D341Med (cell line): ENCODE data around the gene ITPRIP.

Experiments
- DNase-seq: peaks from one replicate; pipeline ENCODE4 v3.0.0; 2012; ENCODE audit warnings: low spot score

Gene ITPRIP

DNA sequence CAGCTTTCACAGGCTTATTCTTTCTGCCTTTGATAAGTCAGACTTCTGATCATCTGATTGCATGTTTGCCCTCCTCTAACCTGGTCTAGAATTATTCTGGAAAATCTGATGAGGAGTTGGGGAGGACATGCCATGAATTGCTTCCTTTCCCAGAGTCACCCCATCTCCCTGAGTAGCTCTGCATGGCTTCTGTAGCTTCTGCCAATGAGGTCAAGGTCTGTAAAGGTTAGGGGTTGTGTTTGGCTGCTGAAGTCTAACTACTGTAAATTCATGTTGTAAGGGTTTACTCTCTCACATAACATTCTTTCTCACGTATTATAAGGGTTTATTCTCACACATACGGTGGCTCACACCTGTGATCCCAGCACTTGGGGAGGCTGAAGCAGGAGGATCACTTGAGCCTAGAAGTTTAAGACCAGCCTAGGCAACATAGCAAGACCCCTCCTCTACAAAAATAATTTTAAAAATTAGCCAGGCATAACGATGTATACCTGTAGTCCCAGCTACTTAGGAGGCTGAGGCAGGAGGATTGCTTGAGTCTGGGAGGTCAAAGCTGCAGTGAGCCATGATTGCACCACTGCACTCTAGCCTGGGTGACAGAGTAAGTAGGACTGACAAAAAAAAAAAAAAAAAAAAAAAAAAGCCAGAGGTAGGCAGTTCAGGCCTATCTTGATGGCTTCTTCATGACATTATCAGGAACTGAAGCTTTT lies 58.6 kb downstream of the ITPRIP start:
- no peak for DNase-seq

DNA sequence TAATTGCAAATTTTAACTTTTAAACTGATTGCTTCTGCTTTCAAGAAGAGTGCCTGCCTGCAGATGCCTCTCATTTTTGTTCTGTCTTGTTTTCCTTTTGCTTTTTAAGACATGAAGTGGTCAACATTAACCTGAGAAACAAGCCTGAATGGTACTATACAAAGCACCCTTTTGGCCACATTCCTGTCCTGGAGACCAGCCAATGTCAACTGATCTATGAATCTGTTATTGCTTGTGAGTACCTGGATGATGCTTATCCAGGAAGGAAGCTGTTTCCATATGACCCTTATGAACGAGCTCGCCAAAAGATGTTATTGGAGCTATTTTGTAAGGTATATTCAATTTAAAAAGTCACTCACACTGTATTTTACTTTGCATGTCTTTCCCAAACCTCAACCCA lies 60.5 kb downstream of the ITPRIP start:
- DNase-seq: no peak

DNA sequence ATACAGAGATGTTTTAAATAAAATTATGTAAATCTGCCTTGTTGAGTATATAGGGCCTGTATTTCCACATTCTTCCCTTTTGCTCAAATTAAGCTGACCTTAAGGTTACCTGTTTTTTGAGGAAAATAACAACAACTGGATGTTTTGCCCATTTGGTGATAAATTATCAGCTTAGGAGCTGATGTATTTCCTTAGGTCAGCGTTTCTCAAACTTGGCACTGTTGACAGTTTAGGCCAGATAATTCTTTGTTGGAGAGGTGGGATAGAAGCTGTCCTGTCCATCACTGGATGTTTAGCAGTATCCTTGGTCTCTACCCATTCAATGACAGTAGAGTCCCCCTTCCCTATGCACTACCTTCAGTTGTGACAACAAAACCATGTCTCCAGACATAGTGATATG lies 62.1 kb downstream of the ITPRIP start:
- no peak for DNase-seq

DNA sequence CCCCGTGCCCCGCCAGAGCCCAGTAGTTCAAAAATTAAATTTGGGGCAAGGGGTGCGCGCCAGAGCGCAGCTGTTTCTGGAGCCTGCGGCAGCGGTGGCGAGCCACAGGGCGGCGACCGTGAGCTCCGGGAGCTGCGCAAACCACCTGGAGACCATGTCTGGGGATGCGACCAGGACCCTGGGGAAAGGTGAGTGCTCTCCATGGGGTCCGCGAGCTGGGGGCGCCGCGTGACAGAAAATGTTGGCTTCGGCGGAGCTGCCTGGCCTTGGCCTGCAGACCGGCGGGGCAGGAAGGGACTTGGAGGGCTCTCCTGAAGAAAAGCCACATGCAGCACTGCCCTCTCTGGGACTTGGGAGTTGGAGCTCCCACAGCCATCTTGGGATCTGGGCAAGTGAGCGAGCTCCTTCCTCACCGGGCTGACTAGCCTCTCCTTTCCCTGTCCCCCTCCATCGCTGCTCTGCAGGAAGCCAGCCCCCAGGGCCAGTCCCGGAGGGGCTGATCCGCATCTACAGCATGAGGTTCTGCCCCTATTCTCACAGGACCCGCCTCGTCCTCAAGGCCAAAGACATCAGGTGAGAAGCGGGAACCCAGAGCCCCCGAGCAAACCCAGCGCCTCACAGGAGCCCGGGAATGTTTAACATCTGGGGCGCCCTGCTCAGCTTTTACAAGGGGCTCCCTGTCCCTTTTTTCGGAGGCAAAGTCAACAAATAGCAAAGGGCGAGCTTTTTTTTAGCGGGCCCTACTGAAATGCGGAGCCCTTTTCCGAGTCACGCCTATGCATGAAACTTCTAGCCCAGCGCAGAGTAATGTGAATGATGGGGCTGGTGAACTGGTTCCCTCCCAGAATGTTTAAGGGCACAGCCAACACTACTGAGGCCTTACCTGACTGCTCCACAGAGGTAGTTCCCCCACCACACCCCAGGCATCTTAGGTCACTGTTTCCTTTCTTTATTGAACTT lies 63.2 kb downstream of the ITPRIP start:
- no peak for DNase-seq

DNA sequence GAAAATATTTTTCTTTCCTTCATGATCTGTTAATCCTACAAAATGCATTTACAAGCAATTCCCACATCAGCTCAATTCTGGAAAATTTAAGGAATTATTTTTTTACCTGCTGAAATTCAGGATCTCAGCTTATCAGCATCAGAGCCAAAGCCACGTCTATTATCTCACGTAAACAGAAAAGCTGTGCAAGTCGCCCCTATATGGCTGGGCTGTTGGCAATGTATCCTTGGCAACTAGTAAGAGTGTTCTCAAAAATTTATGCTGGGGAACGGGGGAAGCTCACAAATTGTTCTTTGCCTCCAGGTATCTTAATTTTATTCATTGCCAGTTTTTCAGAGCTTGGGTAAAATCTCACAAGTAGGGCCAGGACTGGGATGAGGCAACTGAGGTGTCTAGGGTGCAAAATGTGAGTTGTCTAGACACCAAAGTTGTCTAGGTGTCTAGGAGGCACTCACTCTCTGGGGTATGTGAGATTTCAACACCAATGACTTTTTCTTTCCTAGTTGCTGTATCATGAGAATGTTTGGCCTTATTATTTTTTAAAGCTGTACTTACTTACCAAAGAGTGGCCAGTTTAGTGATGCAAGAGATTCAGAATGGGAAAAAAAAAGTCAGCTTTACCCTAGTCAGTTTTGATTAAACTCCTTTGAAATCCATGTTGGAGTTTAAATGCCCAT lies 64.2 kb downstream of the ITPRIP start:
- no peak for DNase-seq

DNA sequence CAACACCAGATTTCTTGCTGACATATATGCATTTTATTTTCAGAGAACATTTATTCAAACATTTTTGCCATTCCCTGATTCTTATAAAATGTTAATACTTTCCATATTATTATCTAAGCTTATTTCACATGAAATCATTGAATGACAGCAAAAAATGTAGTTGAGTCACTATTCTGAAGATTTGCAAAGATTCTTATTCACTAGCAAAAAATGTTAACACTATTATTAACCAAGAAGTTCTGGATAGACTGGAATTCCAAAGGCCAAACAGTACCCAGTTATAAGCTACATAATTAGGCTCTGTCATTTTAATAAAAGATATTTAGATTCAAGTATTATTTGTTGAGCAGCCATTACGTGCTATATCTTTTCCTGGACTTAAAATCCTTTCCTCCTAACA lies 65.0 kb downstream of the ITPRIP start:
- DNase-seq: no peak

DNA sequence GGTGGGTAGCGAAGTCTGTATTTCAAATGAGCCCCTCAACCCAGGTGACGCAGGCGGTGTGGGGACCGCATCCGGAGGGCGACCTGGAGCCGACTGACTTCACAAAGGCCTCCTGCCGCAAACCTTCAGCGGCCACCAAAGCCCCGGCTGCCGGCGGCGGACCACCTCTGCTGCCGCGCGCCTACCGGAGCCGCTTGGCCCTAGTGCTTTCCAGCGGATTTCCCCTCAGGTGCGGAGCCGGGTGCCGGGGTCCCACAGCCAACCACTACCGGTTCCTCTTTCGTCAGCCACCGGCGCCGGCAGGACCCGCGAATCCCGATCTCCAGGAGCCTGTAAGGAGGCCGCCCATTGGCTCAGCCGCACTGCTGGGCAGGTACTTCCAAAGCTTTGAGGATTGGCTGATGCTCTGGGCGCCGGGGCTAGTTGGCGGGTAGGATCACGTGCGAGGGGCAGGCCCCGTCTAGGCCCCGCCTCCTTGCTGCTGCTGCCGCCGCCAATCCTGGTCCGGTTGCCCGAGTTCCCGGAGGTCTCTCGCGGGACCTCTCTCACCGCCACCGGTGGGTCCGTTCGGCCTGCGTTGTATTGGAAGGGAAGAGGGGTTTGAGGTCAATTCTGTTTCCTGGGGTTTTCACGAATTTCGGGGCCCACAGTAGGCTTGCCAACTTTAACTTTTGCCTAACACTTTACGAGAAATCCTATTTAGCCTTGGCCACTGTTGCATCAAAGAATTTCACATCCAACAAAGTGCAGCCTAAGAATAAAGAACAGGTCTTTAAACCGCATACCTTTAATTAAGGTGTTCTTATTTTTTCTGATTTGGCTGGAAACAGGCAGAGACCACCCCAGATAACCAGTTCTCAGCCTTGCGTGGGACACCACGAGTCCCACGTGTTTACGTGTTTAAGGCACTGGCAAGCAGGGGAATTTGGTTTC lies 69.3 kb downstream of the ITPRIP start, which contains the start of gene GSTO2:
Gene GSTO2, plus strand, starts transcription at position 472 of the 933 bp plus-strand sequence. CDS start 5,732 bp downstream, outside the sequence.
- peak; percentile 60 for DNase-seq

DNA sequence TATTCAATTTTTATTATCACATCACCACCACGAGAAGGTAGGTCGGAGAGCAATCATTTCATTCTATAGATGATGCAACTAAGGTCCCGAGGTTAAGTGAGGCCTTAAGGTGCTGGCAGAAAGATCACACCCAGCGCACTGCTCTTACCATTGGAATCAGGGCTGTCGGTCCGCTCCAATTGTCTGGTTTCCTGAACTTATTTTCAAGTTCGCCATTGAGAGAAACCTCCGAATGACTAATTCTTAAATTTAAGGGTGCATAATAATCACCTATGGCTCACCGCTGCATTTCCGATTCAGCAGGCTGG lies 69.9 kb downstream of the ITPRIP start:
- DNase-seq: no peak

DNA sequence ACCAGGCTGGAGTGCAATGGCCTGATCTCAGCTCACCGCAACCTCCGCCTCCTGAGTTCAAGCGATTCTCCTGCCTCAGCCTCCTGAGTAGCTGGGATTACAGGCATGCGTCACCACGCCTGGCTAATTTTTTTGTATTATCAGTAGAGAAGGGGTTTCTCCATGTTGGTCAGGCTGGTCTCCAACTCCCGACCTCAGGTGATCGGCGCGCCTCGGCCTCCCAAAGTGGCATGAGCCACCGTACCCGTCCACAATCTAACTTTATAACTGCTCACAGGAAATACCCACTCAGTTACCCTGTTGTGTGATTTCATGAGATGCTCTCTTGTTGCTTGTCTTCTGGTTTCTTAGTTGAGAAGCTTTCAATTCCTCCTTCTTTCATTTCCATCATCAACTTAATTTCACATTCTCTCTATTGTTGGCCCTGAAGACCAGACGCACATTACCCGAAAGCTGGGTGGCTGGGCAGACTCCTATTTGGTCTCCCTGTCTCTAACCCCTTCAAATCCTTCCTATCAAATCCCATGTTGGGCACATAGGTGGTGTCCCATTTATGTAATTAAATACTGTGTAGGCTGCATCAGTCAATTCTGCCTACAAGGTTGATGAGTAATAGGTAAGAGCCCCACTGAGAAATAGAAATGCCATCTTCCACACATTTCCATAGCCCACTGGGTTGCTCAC lies 70.4 kb downstream of the ITPRIP start:
- DNase-seq: no peak

DNA sequence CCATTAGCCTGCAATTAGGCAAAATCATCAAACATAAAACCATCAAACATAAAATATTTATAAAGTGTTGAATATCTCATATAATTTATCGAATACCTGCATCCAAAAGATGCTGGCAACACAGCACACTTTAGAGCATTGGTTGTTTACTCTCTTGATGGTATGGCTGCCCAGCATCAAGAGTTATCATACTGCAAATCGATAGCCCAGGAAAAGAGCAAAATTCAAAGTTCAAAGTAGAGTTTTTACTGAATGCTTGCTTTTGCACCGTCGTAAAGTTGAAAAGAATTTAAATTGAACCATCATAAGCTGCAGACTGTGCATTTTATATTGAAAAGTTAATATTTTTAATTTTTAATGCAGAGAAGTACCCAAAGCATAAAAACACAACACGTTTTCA lies 73.5 kb downstream of the ITPRIP start:
- DNase-seq: no peak

DNA sequence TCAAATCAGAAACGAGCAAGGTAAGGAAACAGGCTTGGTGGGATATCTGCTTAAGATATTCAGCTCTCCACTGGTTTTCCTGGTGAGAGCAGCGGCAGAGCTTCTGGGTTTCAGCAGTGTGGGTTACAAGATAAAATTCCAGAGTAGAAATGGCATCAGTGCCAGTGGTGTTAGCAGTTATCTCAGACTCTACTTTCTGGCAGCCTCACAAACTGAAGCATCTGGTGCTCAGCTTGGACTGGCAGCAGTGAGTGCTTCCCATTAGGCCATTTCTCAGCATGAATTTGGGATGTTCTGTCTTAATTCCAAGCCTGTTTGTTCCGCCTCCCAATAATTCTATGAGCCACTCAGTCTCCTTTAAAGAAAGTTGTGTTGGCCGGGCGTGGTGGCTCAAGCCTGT lies 76.2 kb downstream of the ITPRIP start:
- DNase-seq: no peak

DNA sequence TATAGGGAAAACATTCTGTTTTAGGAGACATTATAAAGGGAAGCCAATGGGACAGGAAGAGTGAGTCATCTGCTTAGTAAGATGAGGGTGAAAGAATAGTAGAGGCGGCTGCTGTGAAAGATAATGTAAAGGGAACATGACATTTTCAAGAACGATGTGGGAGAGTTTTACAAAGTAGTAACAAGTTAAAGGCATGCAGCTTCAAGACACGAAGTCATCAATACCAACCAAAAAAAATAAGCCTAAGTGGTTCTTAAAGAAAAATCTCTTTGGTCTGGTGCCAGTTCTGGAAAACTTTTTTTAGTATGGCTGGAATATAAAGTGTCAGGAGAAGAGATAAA lies 77.5 kb downstream of the ITPRIP start:
- no peak for DNase-seq

DNA sequence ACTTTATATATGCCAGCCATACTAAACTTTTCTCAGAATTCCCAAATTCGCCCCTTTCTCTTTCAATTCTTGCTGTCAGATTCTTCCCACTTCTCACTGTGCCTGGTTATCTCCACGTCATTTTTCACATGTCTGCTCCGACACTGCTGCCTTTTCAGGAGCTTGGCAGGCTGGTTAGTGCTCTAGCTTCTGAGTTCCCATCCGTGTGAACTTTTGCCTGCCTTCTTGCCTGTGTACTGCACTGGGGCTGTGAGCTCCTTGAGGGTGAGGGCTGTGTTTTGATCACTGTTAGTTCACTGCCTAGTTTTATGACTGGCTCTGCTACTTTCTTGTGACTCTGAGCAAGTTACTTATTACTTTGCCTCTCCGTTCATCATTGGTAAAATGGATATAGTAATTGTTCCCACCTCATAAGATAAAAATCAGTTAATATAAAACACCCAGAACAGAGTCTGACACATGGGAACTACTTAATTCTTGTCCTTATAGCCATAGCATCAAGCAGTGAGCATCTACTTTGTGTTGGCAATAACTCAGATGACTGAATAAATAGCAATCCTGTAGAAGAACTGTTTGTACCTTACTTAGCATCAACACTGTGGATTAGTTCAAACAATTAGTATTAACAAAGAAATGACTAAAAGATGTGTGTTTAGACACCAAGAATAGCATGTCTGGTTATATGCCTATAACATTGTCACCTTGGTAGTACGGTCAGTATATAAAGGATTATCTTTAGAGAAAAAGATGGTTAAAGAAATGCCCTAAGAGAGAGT lies 78.1 kb downstream of the ITPRIP start:
- DNase-seq: no peak
